HG03039 (cell line): ENCODE measurements around the gene FBXL22.

ENCODE experiments used
- ATAC-seq: cut with Tn5 transposase; IDR thresholded peaks from one replicate; pipeline ENCODE4 v1.9.1; 2021; ENCODE audit warnings: mild to moderate bottlenecking, moderate library complexity; ENCODE audit not compliant: unreplicated experiment

FBXL22 gene

DNA sequence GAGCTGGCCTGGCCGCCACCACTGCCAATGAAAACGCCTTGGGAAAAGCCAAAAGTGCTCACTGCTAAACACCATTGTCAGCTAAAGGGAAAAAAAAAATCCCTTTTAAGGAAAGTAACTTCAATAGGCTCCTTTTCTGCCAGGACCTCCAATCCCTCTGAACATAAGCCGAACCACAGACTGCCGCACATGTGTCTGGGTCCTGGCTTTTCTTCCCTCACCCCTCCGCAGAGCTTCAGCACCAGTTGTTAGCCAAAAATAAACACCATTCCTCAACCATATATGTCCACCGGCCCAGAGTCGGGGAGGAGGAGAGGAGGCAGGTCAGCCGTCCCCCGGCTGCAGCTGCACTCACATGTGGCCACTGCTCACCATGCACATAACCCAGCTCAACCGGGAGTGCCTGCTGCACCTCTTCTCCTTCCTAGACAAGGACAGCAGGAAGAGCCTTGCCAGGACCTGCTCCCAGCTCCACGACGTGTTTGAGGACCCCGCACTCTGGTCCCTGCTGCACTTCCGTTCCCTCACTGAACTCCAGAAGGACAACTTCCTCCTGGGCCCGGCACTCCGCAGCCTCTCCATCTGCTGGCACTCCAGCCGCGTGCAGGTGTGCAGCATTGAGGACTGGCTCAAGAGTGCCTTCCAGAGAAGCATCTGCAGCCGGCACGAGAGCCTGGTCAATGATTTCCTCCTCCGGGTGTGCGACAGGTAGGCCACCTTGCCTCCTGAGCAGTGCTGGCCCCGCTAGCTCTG lies at the start of gene FBXL22:
Gene FBXL22 (plus strand): TSS at position 350 of the 753 bp plus-strand sequence. CDS start 6 bp downstream, at position 356.
- ATAC-seq, result no peak

GRCh38 chr15:63551400-63551799 lies 45.8 kb upstream of the FBXL22 start:
- ATAC-seq, result no peak

- ATAC-seq, result no peak
Observed at GRCh38 chr15:63553388-63553791, 43.8 kb upstream of the FBXL22 start.

- no peak for ATAC-seq
Observed at GRCh38 chr15:63554337-63554927, 42.8 kb upstream of the FBXL22 start.

DNA sequence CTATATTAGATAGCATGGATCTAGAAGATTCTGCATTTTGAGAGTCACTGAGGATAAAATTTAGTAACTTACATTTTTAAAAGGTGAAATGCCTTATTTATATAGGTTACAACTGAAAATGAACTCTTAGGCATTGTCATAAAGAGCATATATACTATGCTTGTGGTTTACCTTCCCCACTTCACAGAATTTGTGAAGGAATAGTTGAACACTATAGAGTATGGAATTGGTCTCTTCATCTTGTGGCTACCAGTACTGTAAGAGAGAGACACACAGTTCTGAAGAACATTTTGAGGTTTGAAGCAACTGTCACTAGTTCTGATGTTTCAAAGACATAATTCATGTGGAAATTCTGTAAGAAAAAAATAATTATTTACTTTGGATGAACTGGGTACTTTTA lies 41.7 kb upstream of the FBXL22 start:
- no peak for ATAC-seq

DNA sequence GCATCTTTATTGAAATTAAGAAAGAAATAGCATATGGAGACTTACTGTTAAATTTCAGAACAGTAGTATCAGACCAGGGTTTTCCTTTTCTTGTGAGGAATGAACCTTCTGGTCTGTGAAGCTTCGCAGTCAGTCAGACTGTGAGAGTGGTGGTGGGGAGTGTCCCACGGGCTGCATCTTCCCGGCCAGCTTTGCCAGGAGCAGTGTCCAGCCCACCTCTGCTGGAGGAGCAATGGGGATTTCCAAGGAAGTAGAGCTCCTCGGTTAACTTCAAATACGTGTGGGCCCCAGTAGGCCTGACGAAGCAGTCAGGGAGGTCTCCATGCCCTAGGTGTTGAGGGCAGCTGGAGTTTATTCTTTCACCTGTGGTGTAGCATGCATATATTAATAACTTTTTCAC lies 40.9 kb upstream of the FBXL22 start:
- ATAC-seq, result no peak

- no peak for ATAC-seq
Observed at GRCh38 chr15:63556736-63557135, 40.5 kb upstream of the FBXL22 start.

DNA sequence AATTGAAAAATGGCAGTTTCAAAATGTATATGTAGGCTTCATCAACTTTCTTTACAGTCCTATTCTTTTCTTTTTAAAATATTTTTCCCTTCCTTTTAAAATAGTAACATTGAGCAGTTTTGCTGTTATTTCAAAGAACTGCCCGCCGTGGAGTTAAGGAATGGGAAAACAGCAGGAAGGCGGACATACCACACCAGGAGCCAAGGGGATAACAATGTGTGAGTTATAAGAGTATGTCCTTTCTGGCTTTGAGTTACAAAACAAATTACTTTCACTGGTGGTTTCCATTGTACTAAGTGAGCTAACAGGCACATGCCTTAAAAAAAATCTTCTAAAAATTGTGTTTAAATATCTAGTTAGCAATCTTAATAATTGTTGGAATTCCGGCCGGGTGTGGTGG lies 37.4 kb upstream of the FBXL22 start:
- no peak for ATAC-seq

DNA sequence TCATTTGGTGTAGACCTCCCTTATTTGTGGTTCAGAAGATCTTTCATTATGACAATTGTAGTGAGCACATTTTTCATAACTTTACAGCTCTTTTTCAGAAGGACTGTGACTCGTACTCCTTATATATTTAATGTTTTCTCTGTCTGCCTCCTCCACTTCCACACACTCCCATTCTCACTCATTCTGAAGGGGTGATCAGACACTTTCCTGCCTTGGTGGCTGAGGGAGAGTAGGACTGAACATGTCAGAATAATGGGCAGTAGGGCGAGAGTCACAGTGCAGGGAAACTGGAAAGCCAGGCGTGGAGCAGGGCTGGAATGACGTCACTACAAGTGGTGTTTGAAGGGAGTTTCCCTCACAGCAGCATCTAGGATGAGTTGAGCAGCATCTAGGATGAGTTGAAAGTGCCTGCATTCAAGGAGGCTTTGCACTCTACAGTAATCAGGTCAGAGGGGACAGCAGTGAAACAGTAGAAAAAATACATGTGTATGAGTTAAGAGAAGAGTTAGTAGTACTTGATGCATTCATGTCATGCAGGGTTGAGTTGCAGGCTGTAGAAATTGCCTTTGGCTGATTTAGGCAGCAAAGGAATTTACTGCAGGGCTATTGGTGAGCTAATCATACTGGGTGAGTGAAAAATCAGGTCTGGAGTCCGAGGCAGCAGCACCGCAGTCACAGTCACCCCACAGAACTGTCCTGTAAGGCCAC lies 36.3 kb upstream of the FBXL22 start:
- no peak for ATAC-seq

DNA sequence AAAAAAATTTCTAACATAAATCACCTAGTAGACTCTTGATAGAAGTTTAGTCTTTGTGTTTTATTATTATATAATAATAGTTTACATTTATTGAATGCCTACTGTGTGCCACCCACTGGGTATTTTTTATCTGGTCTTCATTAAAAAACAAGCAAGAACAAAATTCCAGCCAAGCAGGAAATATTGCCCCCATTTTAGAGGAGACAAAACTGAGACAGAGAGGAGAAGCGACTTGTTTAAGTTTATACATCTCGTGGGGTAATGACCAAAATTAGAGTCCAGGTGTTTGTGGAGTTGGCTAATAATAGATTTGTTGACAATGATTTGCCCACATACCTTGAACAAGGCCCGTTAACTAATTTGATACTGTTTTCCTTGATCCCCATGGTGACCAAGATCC lies 33.1 kb upstream of the FBXL22 start:
- ATAC-seq, result no peak

- ATAC-seq, result no peak
Observed at GRCh38 chr15:63565536-63566186, 31.5 kb upstream of the FBXL22 start.

GRCh38 chr15:63572749-63573464 lies 24.3 kb upstream of the FBXL22 start:
- no peak for ATAC-seq

- no peak for ATAC-seq
Observed at GRCh38 chr15:63573533-63573932, 23.7 kb upstream of the FBXL22 start.

DNA sequence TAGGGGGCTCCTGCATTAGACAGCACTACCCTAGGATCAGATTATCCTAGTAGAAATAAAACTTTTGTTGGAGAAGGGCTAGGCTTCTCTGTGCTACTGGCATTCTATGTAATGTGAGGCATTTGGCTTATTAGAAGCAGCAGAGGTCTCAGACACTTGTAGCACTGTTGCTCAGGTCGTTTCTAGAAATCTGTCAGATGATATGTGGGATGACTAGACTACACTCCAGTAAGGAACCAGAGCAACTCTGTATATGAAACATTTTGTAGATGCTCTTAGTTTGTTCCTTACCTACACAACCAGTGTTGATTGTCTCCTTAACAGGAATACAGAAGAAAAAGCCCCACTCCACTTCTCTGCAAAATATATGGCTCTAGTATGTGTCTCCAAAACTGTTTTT lies 21.9 kb upstream of the FBXL22 start:
- no peak for ATAC-seq

GRCh38 chr15:63576441-63576840 lies 20.7 kb upstream of the FBXL22 start:
- ATAC-seq, result no peak

DNA sequence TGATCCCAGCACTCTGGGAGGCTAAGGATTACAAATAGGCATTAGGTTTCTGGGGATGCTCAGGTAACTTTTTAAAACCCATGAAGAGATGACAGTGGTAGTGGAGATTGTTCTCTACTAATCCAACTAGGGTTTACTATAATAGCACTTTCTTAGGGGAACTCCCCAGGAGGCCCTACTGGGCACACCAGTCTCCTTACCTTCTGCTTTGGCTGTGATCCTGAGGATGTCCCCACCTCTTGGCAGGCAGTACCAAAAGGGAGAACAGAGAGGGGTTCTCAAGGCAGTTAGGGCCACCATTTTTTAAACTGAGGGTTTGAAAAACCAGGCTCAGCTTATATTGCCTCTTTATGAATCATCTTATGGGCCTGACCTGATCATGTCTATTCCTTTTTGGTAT lies 15.0 kb upstream of the FBXL22 start:
- no peak for ATAC-seq

- no peak for ATAC-seq
Observed at GRCh38 chr15:63582718-63583426, 14.3 kb upstream of the FBXL22 start.

- no peak for ATAC-seq
Observed at GRCh38 chr15:63586790-63587189, 10.4 kb upstream of the FBXL22 start.

GRCh38 chr15:63587527-63587926 lies 9.7 kb upstream of the FBXL22 start:
- ATAC-seq, result no peak

- no peak for ATAC-seq
Observed at GRCh38 chr15:63588826-63589225, 8.4 kb upstream of the FBXL22 start.
